Measurements from ENCODE around the gene LRRC8C.

The LRRC8C gene

GRCh38 chr1:89762779-89763648 lies 130.1 kb downstream of the LRRC8C start:
- DNase-seq (ENCODE audit: low read depth, low spot score), result peak; percentile 95

GRCh38 chr1:89763649-89763986 lies 130.7 kb downstream of the LRRC8C start:
- DNase-seq (ENCODE audit: low read depth, low spot score), result no peak

- no peak for DNase-seq (ENCODE audit: low read depth, low spot score)
These were observed 132.9 kb downstream of the LRRC8C start for GRCh38 chr1:89765774-89766173.

GRCh38 chr1:89767618-89768017 lies 134.7 kb downstream of the LRRC8C start:
- no peak for DNase-seq (ENCODE audit: low read depth, low spot score)
